Measurements from ENCODE around the gene DOCK2.

DNA sequence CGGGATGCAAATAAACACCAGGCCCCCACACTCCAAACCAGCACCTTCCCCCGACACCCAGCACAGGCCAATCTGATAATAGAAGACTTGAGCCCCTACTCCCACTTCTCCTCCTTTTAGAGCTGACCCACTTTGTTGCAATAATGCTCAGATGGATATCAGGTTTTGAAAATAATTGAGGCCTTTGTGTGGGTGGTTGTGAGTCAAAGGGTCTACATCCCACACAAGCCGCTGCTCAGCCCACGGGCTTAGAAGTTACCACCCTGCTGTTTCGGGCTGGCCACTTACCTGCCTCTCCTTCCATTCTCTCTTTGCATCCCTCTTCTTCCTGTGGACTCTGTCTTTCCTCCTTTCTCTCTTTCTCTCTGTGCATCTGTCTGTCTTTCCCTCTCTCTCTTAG, 432.4 kb downstream of the DOCK2 start:
- TF ChIP-seq, protein P1, sequence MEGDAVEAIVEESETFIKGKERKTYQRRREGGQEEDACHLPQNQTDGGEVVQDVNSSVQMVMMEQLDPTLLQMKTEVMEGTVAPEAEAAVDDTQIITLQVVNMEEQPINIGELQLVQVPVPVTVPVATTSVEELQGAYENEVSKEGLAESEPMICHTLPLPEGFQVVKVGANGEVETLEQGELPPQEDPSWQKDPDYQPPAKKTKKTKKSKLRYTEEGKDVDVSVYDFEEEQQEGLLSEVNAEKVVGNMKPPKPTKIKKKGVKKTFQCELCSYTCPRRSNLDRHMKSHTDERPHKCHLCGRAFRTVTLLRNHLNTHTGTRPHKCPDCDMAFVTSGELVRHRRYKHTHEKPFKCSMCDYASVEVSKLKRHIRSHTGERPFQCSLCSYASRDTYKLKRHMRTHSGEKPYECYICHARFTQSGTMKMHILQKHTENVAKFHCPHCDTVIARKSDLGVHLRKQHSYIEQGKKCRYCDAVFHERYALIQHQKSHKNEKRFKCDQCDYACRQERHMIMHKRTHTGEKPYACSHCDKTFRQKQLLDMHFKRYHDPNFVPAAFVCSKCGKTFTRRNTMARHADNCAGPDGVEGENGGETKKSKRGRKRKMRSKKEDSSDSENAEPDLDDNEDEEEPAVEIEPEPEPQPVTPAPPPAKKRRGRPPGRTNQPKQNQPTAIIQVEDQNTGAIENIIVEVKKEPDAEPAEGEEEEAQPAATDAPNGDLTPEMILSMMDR (IDR thresholded peaks at IDR 0.05) = no peak
- no peak for TF ChIP-seq ZFX (IDR thresholded peaks at IDR 0.05; ENCODE audit: borderline replicate concordance)
